ENCODE results near the gene DNAJC5G.

- TF ChIP-seq CTCF (conservative IDR thresholded peaks at IDR 0.05): no peak
- no peak for TF ChIP-seq EZH2 (IDR thresholded peaks at IDR 0.05; ENCODE audit: low read depth)
Observed at GRCh38 chr2:27281855-27282559, 6.8 kb downstream of the DNAJC5G start, which contains the start of gene TRIM54.
